NOMO-1 (cell line): ENCODE results near the gene EXOC1L.

Experiments
- DNase-seq, 2 experiments: peaks; one replicate each; lab custom pipeline; 2025; ENCODE audit not compliant: unreplicated experiment in 2 of 2; lab: John Stamatoyannopoulos, UW

EXOC1L gene

DNA sequence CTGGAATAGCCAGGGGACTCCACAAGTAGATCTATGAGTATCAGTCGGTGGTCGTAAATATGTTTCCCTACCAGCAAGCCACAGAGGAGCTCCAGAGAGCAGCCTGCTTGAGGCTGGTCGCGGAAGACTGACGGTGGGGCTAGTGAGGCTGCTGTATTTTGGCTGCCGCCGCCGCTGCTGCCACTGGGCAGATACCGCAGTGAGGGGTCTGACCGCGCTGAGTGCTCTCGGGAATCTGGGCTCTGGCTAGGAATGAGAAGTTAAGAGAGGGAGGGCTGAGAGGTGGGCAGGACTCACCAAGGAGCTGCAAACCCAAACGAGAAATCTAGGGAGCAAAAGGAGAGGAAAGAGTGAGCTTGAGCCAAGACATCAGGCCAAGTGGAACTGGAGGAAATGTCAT is at the start of gene EXOC1L:
EXOC1L (plus strand) TSS at position 157 of the 400 bp plus-strand sequence; CDS start at position 394, 237 bp downstream.
- no peak for DNase-seq

- DNase-seq, result no peak
Observed at GRCh38 chr4:55770662-55771061, 48.9 kb upstream of the EXOC1L start.

DNA sequence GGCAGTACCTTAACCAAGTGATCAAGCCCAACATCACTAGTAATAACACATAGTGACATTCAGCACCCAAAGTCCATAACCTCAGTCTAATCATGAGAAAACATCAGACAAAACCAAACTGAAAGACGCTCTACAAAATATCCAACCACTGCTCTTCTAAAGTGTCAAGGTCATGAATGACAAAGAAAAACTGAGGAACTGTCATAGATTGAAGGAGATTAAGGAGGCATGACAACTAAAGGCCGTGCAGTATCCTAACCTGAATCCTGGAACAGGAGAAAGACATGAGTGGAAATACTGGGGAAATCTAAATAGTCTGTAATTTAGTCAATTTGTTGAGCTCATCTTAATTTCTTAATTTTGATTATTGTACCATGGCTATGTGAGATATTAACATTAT is 38.2 kb upstream of the EXOC1L start:
- DNase-seq, result no peak

- DNase-seq, result no peak
Observed at GRCh38 chr4:55781812-55782211, 37.8 kb upstream of the EXOC1L start.

- no peak for DNase-seq
Observed at GRCh38 chr4:55783584-55783983, 36.0 kb upstream of the EXOC1L start.

DNA sequence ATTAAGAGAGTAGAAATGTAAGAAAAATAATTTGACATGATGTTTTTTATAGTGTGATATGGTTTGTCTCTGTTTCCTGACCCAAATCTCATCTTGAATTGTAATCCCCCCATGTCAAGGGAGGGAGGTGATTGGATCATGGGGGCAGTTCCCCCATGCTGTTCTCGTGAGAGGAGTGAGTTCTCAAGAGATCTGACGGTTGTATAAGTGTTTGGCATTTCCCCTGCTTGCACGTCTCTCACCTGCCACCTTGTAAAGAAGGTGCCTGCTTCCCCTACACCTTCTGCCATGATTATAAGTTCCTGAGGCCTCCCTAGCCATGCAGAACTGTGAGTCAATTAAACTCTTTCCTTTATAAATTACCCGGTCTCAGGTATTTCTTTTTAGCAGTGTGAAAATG is 34.8 kb upstream of the EXOC1L start:
- no peak for DNase-seq

- no peak for DNase-seq
Observed at GRCh38 chr4:55791666-55792065, 27.9 kb upstream of the EXOC1L start.

- DNase-seq, result no peak
Observed at GRCh38 chr4:55793479-55793878, 26.1 kb upstream of the EXOC1L start.

DNA sequence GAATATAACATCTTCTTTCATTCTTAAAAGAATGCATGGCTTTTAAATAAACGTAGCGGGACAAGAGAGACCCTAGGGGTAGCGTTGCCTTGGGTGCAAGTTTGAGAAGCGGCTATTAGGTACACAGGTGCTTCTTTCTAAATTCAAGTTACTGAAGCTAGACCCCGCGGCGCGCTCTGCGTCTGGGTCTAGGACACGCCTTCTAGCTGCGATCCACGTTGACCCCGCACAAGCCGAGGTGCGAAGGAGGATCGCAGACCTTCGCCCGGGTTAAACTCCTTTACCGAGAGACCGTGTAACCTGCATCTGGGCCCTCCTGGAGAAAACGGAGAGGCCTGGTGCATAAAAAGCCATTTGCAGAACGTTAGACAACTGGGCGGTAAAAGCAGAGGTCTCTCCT is 25.5 kb upstream of the EXOC1L start:
- DNase-seq, result no peak

- no peak for DNase-seq
Observed at GRCh38 chr4:55795341-55795740, 24.2 kb upstream of the EXOC1L start.

- no peak for DNase-seq
Observed at GRCh38 chr4:55801498-55801897, 18.1 kb upstream of the EXOC1L start.

- DNase-seq, result no peak
Observed at GRCh38 chr4:55807556-55807955, 12.0 kb upstream of the EXOC1L start.

- DNase-seq, result no peak
Observed at GRCh38 chr4:55808186-55808585, 11.4 kb upstream of the EXOC1L start.

DNA sequence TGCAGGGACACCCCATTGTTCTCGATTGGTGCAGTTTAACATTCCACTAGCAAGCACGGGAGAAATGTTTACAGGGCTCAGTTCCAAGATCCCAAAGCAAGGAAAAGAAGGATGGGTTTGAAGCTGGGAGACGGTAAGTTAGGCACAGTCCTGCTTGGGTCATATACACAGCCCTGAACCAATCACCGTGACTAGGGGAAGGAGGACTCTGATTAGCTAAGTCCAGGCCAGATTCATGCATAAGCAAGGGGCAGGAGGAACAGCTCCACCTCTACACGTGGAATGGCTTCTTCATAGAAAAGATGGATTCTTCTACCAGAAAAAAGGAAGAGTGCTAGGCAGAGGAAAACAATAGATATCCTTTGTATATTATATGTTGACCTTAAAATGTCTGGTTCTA is 11.0 kb upstream of the EXOC1L start:
- DNase-seq, result no peak

GRCh38 chr4:55817691-55818090 is 1.9 kb upstream of the EXOC1L start:
- DNase-seq, result no peak

- DNase-seq, result no peak
Observed at GRCh38 chr4:55820279-55820678, 689 bp downstream of the EXOC1L start.

GRCh38 chr4:55822329-55822728 is 2.7 kb downstream of the EXOC1L start:
- no peak for DNase-seq

- no peak for DNase-seq
Observed at GRCh38 chr4:55824865-55825264, 5.3 kb downstream of the EXOC1L start.

GRCh38 chr4:55826986-55827385 is 7.4 kb downstream of the EXOC1L start:
- DNase-seq, result no peak

DNA sequence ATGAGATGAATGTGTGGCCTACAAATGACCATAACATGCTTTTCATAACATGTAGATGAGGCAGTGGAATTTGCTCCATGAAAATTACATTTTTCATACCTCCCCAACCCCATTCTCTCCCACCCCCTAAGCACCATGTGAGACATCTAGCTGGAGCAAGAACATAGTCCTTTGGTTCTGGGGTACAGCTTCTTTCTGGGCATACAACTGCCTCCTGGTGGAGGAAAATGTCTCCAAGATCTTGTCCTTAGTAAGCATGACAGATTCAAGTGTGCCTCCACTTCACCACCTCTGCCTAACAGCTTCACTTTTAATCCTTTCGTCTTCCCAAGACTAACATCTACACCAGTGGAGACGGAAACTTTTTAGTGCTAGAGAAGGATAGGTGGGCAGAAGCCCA is 8.0 kb downstream of the EXOC1L start:
- DNase-seq, result no peak

- no peak for DNase-seq
Observed at GRCh38 chr4:55830048-55830447, 10.5 kb downstream of the EXOC1L start.

GRCh38 chr4:55830716-55831115 is 11.1 kb downstream of the EXOC1L start:
- no peak for DNase-seq

DNA sequence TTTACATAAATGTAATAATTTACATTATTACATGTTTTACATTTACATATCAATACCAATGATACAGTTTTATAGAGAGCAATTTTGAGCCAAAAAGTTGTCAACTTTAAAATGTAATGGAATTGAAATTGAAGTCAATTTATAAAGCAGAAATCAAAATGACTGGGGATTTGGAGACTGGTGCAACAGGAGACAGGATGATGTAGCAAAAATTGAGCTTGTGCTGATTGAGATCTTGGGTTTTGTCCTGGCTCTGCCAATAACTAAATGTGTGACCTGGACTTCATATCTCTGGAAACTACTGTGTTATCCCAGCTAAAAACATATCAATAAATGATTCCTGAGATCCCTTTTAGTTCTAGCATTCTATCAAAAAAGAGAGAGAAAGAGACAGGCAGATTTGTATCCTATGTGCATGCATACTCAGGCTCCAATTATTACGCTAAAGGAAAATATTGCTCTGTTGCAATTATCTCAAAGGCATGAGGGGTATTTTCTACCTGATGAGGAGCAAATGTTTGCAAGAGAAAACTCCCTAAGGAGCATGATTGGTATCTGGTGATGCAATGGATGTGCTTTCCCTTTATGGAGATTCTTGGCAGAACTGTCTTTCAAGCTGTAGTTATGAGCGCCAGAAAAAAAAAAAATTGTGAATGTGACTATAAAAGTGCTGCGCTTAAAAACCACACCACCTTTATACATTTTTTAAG is 14.7 kb downstream of the EXOC1L start:
- no peak for DNase-seq
